Neural cell (in vitro differentiated cells): ENCODE results near the gene QDPR. TPM values are rescaled to one million over a fixed set of nuclear protein-coding genes. Genes with fewer than 3 reads are reported as not detected.

ENCODE experiments used
- H2AFZ ChIP-seq: fragments of 200-600, 300-800 bp; sonication (generic), shearing (Covaris generic); 2 replicates; pipeline ENCODE4 v1.6.0; 2014; ENCODE audit warnings: low read depth, mild to moderate bottlenecking, antibody characterized with exemption, low read length, moderate library complexity
- H3F3A ChIP-seq: fragments of 200-600 bp; shearing (Covaris generic); 2 replicates; pipeline ENCODE4 v1.6.1; 2016; ENCODE audit warnings: mild to moderate bottlenecking, moderate library complexity, mixed read lengths, antibody characterized with exemption, low read length; ENCODE audit not compliant: insufficient read depth, poor library complexity, severe bottlenecking
- H3K27ac ChIP-seq: fragments of 200-600, 300-800 bp; sonication (generic), shearing (Covaris generic); 2 replicates; pipeline ENCODE4 v1.5.1; 2014; ENCODE audit warnings: mild to moderate bottlenecking, low read length, moderate library complexity
- H3K27me3 ChIP-seq: fragments of 300-800, 200-600 bp; sonication (generic), shearing (Covaris generic); 2 replicates; pipeline ENCODE4 v1.6.0; 2014; ENCODE audit warnings: mild to moderate bottlenecking, low read depth, low read length, moderate library complexity; ENCODE audit not compliant: insufficient read depth
- H3K36me3 ChIP-seq: fragments of 300-800, 200-600 bp; sonication (generic), shearing (Covaris generic); 2 replicates; pipeline ENCODE4 v1.5.1; 2014; ENCODE audit warnings: mild to moderate bottlenecking, antibody characterized with exemption, low read length, moderate library complexity; ENCODE audit not compliant: insufficient read depth
- H3K4me2 ChIP-seq: fragments of 300-800, 200-600 bp; sonication (generic), shearing (Covaris generic); 2 replicates; pipeline ENCODE4 v1.6.0; 2014; ENCODE audit warnings: mild to moderate bottlenecking, low read length
- H3K4me3 ChIP-seq: fragments of 300-800, 200-600 bp; sonication (generic), shearing (Covaris generic); 2 replicates; pipeline ENCODE4 v1.5.1; 2014; ENCODE audit warnings: mild to moderate bottlenecking, low read length, moderate library complexity
- H3K79me2 ChIP-seq: fragments of 200-600 bp; shearing (Covaris generic); replicated peaks from 2 replicates; pipeline ENCODE4 v1.6.0; 2014; ENCODE audit warnings: mild to moderate bottlenecking, low read length, moderate library complexity; ENCODE audit not compliant: insufficient read depth
- H3K9ac ChIP-seq: fragments of 300-800, 200-600 bp; sonication (generic), shearing (Covaris generic); 2 replicates; pipeline ENCODE4 v1.6.1; 2016; ENCODE audit warnings: mild to moderate bottlenecking, low read length, mixed read lengths
- H3K9me2 ChIP-seq: fragments of 200-600 bp; shearing (Covaris generic); 2 replicates; pipeline ENCODE4 v1.6.1; 2016; ENCODE audit warnings: mild to moderate bottlenecking, low read length, mixed read lengths; ENCODE audit not compliant: insufficient read depth
- H3K9me3 ChIP-seq: fragments of 200-600, 300-800 bp; sonication (generic), shearing (Covaris generic); 2 replicates; pipeline ENCODE4 v1.6.1; 2016; ENCODE audit warnings: mild to moderate bottlenecking, mixed run types, low read length, moderate library complexity, mixed read lengths
- H4K20me1 ChIP-seq: fragments of 200-600 bp; shearing (Covaris generic); 2 replicates; pipeline ENCODE4 v1.6.1; 2016; ENCODE audit warnings: mild to moderate bottlenecking, mixed run types; ENCODE audit not compliant: insufficient read depth
- EP300 ChIP-seq: fragments of 450-650 bp; conservative IDR thresholded peaks from 2 replicates; pipeline ENCODE4 v1.6.1; 2014; ENCODE audit warnings: antibody characterized with exemption, mild to moderate bottlenecking, moderate library complexity; ENCODE audit not compliant: poor library complexity, severe bottlenecking
- EZH2 ChIP-seq: fragments of 200-600, 300-800 bp; shearing (Covaris generic), sonication (generic); IDR thresholded peaks from 2 replicates; pipeline ENCODE4 v1.6.1; 2014; ENCODE audit warnings: antibody characterized with exemption, low read length, borderline replicate concordance, mild to moderate bottlenecking; ENCODE audit not compliant: insufficient read depth, poor library complexity, severe bottlenecking
- MXI1 ChIP-seq: fragments of 450-650 bp; conservative IDR thresholded peaks from 2 replicates; pipeline ENCODE4 v1.6.1; 2014; ENCODE audit warnings: antibody characterized with exemption, mild to moderate bottlenecking; ENCODE audit not compliant: poor library complexity, severe bottlenecking
- POLR2AphosphoS5 ChIP-seq: IDR thresholded peaks from 2 replicates; pipeline ENCODE4 v1.6.1; 2012
- RAD21 ChIP-seq: fragments of 450-650 bp; conservative IDR thresholded peaks from 2 replicates; pipeline ENCODE4 v1.6.1; 2014; ENCODE audit warnings: antibody characterized with exemption, mild to moderate bottlenecking, moderate library complexity
- REST ChIP-seq: IDR thresholded peaks from 2 replicates; pipeline ENCODE4 v1.6.1; 2012; ENCODE audit warnings: borderline replicate concordance
- SMC3 ChIP-seq: fragments of 450-650 bp; conservative IDR thresholded peaks from 2 replicates; pipeline ENCODE4 v1.6.1; 2014; ENCODE audit warnings: antibody characterized with exemption, mild to moderate bottlenecking, moderate library complexity; ENCODE audit not compliant: poor library complexity
- TAF1 ChIP-seq: IDR thresholded peaks from 2 replicates; pipeline ENCODE4 v1.6.1; 2012; ENCODE audit warnings: low read depth
- polyA plus RNA-seq: library from polyadenylated mRNA; depleted of rRNA; stranded (reverse); fragments of >200 nt; gene quantifications from 2 replicates; pipeline ENCODE4 v1.2.3, GENCODE V29; 2014
- TF ChIP-seq, protein P1 (sequence below): fragments of 450-650 bp; IDR thresholded peaks from 2 replicates; pipeline ENCODE4 v1.5.1; 2014; ENCODE audit warnings: antibody characterized with exemption, mild to moderate bottlenecking, moderate library complexity; ENCODE audit not compliant: poor library complexity, severe bottlenecking

Gene QDPR
- polyA plus RNA-seq, 1 donor from 2014 or later: 37.3 TPM

DNA sequence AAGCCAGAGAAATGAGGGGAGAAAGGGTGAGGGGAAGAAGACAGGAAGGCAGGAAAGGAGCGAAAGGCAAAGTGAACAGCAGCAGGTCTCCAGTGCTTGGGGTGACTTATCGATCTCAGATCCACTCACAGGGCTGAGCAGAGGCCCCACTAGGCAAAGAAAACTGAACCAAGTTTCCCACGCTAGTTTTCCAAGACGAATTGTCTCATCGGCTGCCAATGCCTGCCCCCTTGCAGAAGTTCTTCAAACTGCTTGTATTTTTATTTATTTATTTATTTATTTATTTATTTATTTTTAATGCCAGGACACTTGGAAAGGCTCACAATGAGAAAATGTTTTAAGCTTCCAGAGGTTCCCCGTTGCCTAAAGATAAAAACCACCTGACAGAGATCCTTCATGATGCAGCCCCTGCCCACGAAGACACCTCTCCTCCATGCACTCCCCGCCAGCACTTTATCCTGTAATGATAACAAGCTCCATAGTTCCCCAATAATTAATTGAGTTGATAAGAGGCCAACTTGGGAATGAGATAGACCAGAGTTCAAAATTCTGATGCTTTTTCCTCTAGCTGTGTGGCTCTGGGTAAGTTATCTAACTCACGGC lies 43.2 kb downstream of the QDPR start:
- Histone ChIP-seq H3F3A (no peaks in the 10 kb centered on the region), H3K9me3 (no peaks in the 10 kb centered on the region), H3K27me3 (no peaks in the 10 kb centered on the region), H3K79me2 (no peaks in the 10 kb centered on the region), H3K36me3 (no peaks in the 10 kb centered on the region), H3K4me2 (no peak overlapping the region), H2AFZ (no peak overlapping the region), H3K9me2 (no peaks in the 10 kb centered on the region), H3K27ac (no peak overlapping the region), H4K20me1 (no peaks in the 10 kb centered on the region), H3K4me3 (no peak overlapping the region), H3K9ac (no peak overlapping the region)
- no peak for TF ChIP-seq EZH2
- peak; percentile 70 for TF ChIP-seq SMC3
- TF ChIP-seq RAD21: peak; percentile 63
- no peak for TF ChIP-seq POLR2AphosphoS5
- TF ChIP-seq, protein P1, sequence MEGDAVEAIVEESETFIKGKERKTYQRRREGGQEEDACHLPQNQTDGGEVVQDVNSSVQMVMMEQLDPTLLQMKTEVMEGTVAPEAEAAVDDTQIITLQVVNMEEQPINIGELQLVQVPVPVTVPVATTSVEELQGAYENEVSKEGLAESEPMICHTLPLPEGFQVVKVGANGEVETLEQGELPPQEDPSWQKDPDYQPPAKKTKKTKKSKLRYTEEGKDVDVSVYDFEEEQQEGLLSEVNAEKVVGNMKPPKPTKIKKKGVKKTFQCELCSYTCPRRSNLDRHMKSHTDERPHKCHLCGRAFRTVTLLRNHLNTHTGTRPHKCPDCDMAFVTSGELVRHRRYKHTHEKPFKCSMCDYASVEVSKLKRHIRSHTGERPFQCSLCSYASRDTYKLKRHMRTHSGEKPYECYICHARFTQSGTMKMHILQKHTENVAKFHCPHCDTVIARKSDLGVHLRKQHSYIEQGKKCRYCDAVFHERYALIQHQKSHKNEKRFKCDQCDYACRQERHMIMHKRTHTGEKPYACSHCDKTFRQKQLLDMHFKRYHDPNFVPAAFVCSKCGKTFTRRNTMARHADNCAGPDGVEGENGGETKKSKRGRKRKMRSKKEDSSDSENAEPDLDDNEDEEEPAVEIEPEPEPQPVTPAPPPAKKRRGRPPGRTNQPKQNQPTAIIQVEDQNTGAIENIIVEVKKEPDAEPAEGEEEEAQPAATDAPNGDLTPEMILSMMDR: peak; percentile 51
- no peak for TF ChIP-seq EP300
- no peak for TF ChIP-seq REST
- TF ChIP-seq TAF1: no peak
- TF ChIP-seq MXI1: no peak

DNA sequence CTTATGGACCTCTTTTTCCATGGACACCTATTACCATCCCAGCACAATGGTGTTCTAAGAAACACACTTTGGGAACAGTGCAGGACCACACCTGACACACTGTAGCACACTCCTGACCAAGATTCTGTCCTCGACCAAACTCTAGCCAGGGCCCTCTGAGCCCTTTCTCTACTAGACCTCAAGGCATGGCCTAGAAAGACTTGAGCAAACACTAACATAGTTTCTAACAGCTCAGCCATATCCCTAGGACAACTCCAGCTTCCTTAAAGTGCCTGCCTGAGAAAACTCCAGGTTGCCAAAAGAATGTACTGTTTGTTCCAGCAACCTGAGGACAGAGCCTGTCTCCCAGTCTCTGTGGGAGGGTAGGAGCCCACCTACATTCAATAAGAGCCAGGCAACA lies 48.3 kb downstream of the QDPR start:
- Histone ChIP-seq H3K27ac (no peak overlapping the region), H3K9me3 (no peaks in the 10 kb centered on the region), H3K36me3 (no peaks in the 10 kb centered on the region), H4K20me1 (no peaks in the 10 kb centered on the region), H3K4me2 (no peak overlapping the region), H3K9ac (no peak overlapping the region), H3K27me3 (no peaks in the 10 kb centered on the region), H2AFZ (no peak overlapping the region), H3F3A (no peaks in the 10 kb centered on the region), H3K79me2 (no peaks in the 10 kb centered on the region), H3K4me3 (no peak overlapping the region), H3K9me2 (no peaks in the 10 kb centered on the region)
- TF ChIP-seq EP300 (no peak), POLR2AphosphoS5 (no peak), SMC3 (no peak), MXI1 (no peak), EZH2 (no peak), REST (no peak), RAD21 (no peak), TAF1 (no peak)
- TF ChIP-seq, protein P1: no peak
